HCEC 1CT (cell line): ENCODE data around the gene EFS.
"Not testable (repeated sequence)": the region's sequence is repeated elsewhere in the genome, so short reads cannot be mapped to it uniquely, and the experiment has no call there.

ENCODE experiments used
- DNase-seq: peaks from one replicate; pipeline ENCODE4 v3.0.0-alpha.2; 2017

EFS gene

GRCh38 chr14:23398348-23398747 lies 33.4 kb upstream of the EFS start:
- no peak for DNase-seq

DNA sequence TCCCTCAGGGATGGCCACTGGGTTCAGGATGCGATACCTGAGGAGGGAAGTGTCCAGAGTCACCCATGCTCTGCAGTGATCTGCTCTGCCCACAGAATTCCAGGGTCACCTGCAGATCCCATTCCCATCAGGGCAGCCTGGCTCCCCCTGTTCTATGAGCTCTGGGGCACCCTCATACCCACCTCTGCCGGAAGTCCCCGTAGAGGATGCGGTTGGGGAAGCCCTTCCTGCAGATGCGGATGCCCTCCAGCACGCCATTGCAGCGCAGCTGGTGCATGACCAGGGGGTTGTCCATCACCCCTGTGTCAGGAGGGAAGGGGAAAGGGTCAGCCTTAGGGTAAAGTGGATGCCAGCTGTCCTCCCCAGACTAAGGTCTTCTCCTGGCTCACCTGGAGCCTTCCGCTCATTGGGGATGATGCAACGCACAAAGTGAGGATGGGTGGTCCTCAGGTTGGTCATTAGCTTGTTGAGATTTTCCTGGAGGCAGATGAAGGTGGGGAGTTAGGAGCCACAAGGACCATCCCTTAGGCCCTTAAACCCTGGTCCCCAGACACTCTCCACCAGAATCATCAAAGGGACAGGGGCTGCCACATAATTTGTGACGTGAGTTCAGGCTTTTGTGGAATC lies 31.9 kb upstream of the EFS start:
- no peak for DNase-seq

DNA sequence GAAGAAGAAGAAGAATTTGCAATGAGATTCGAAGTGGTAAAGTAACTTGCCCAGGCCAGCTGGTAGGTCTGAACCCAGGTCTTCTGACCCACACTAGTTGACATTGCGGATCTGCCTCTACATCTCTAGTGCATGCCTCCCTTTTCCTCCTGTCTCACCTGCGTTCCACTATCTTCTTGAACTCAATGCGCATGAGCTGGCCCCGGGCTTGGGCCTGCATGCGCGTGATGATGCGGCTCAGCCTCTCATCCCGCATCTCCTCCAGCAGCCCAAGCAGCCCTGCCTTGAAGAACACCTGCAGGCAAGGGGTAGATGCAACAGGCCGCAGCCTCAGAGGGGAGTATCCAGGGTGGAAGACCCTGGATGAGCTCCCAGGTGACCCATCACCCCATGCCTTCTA lies 31.2 kb upstream of the EFS start:
- no peak for DNase-seq

DNA sequence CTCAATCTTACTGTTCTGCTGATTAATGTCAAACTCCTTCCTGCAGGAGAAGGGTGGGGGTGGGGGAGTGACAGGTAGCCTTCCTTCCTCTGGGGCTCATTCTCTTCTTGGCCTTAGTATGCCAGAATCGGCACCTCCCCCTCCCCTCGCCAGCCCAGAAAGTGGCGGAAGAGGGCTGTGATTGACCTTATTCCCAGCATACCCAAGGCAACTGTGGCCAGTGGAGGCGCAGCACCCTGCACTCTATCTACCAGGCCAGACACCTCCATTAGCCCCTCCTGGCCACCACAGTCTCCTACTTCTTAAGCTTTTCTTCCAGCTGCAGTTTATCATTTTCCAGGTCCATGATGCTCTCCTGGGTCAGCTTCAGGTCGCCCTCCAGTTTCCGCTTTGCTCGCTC lies 27.6 kb upstream of the EFS start:
- no peak for DNase-seq

- not testable (repeated sequence) for DNase-seq
Observed at GRCh38 chr14:23389871-23390270, 24.9 kb upstream of the EFS start.

DNA sequence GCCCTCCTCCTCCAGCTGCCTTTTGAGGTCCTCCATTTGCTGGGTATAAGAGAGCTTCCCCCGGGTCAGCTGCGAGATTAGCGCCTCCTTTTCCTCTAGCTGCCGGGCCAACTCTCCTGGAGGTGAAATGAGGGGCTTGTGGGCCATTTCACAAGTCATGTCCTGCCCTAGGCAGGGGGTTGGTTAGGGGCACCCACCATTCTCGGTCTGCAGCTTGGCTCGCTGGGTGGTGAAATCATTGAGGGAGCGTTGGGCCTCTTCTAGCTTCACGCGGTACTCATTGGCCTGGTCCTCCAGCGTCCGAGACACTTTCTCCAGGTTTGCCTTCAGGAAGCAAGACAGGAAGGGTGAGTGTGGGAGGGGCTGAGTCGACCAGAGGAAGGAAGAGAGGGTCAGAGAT lies 24.4 kb upstream of the EFS start:
- DNase-seq = no peak

GRCh38 chr14:23388996-23389395 lies 24.0 kb upstream of the EFS start:
- DNase-seq = no peak

DNA sequence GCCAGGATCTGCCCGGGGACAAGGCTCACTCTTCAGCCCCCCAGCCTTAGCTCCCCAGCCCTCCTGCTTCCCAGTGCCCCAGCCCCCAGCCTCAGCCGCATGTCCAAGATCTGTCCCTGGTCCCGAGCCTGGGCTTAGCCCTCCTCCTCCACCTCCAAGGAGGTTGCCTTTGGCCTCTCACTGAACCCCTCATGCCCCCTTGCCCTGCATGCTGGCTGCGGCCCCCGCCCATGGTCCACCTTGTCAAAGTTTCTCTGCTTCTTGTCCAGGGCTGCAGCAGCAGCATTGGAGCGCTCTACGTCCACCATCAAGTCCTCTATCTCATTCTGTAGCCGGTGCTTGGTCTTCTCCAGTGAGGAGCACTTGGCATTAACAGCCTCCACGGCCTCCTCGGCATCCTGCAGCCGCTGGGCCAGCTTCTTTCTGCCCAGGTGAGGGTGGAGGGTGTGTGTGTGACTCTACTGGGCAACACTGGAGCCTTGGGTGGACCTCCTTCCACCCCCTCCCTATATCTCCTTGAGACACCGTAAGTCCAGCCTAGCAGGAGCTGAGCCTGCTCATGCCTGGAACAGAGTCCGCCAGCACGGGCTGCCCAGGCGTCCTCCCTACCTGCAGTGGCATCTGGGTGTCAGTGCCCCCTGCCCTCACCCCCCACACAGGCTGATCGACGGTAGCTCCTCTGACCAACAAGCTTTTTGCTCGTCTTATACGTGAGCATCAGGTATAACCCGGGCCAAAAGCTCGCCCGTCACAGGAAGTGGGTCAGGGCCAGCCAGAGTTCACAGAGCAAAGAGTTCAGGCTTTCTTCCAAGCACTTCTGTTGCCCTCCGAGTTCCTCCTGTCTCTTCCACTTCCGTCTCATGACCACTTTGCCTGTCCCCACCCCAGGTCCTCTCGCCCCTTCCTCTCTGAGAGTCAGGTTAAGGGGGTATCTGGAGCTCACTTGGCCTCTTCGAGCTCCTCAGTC lies 23.2 kb upstream of the EFS start:
- no peak for DNase-seq

- DNase-seq = no peak
Observed at GRCh38 chr14:23386999-23387398, 22.0 kb upstream of the EFS start.

DNA sequence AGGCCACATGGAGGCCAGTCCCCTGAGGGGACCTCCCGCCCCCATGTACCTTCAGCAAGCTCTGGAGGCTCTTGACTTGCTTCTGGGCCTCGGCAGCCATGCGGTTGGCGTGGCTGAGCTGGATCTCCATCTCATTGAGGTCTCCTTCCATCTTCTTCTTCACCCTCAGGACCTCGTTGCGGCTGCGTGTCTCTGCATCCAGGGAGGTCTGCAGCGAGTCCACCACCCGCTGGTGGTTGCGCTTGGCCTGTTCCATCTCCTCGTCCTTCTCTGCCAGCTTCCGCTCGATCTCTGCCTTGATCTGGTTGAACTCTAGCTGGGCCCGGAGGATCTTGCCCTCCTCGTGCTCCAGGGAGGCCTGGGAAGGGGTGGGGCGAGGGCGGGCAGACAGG lies 21.3 kb upstream of the EFS start:
- DNase-seq = not testable (repeated sequence)

DNA sequence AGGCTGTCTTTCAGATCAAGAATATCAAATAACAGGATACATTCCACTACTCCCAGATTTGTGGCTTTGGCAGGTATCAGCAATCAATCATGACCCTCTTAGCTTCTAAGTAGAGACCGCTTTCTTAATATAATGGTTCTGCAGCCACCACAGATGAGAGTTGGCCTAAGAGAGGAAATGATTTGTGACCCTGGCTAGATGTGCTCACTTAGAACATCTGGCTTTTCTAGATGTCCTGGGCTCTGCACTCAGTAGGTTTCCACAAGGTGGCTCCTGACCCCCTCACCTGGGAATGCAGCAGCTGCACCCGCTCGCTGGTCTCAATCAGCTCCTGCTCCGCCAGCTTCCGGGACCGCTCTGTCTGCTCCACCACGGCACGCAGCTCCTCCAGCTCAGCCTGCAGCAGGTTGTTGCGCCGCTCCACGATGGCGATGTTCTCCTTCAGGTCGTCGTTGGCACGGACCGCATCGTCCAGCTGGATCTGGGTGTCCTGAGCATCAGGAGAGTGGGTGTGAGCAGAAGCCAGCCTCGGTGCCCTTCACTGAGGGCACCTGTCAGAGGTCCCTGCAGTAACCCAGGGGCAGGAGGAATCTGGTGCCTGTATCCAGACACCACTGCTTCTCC lies 20.8 kb upstream of the EFS start:
- DNase-seq = no peak

- DNase-seq = no peak
Observed at GRCh38 chr14:23385244-23385641, 20.3 kb upstream of the EFS start.

DNA sequence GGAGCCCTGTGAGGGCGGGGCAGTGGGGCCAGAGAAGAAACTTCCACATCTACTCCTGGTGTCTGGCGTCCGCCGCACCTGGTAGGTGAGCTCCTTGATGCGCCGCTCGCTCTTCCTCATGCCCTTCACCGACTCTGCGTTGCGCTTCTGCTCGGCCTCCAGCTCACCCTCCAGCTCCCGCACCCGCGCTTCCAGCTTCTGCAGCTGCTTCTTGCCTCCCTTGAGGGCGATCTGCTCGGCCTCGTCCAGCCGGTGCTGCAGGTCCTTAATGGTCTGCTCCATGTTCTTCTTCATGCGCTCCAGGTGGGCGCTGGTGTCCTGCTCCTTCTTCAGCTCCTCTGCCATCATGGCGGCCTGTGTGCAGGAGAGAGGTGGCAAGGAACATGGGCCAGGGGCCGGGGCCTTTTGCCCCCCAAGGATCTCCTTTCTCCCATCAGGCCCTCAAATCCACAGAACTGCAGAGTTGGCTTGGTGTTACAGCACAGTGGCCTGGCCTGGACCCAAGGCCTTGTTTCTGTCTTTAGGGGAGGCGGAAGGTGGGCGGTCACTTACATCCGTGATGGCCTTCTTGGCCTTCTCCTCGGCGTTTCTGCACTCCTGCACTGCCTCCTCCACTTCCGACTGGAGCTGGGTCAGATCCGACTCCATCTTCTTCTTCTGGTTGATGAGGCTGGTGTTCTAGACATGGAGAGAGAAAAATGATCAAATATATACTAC lies 19.6 kb upstream of the EFS start:
- no peak for DNase-seq

- DNase-seq = no peak
Observed at GRCh38 chr14:23382731-23383440, 17.9 kb upstream of the EFS start.

GRCh38 chr14:23382276-23382675 lies 17.3 kb upstream of the EFS start:
- DNase-seq = no peak

DNA sequence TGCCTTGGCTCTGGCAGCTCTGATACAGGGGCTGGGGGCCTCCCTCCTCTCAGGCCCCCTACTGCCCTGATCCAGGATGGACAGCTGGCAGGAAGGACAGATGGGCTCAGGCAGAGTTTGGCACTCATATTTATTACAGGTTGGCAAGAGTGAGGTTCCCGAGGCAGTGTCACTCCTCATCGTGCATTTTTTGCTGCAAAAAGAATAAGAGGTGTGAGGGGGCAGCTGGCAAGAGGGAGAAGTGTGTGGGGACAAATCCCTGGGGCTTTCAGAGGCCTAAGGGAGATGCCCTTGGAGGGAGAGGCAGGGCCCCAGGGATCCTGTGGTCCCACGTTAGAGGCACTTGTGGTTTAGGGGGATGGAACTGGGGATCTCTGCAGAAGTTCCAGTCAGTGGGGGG lies 16.9 kb upstream of the EFS start:
- peak; percentile 100 for DNase-seq

DNA sequence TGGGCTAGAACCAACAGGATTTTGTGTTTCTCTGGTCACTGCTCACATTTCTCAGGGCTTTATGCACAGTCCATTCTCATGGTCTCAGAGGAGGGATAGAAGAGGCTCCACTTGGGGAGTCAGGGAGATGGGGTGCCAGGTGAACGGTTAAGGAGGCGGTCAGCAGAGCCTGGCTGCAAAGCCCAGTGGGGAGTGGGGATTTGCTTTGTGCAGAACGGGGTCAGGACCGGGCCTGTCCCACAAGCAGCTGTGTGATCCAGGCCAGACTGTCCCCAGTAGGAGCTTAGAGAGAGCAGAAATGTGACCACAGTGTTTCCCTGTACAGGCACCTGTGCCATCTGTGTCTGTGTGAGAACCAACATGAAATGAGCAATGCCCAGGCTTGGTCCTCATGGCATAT lies 16.0 kb upstream of the EFS start:
- DNase-seq = no peak

DNA sequence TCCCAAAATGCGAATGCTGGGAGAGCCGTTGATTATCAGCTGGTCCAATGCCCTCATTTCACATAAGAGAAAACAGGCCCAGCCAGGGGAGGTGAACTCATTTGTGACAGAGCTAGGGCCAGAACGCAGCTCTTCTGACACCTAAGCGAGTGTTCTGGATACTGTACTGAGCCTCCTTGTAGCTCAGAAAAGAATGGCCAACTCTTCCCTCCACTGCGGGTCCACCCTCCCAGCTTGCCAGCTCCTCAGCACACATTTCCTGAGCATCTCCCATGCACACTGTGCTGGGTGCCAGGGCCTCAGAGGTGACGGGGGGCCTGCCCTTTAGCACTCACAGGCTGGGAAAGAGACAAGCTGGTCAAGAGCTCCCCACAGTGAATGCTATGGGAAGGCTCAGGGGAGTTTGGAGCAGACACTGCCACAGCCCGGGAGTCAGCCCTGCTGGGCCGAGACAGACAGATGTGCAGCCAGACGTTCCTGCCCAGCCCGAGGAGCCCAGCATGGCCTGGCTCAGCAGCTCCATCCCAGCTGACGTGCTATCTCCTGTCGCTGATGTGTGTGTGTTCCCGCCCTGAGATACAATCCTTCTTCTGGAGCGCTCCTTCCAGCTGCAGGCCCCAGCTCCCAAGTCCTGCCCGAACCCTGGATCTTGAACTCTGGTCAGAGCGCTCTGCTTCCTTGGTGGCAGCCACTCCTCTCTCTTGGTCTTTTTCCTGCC lies 15.4 kb upstream of the EFS start:
- no peak for DNase-seq

GRCh38 chr14:23379366-23380196 lies 14.6 kb upstream of the EFS start:
- peak; percentile 15 for DNase-seq

DNA sequence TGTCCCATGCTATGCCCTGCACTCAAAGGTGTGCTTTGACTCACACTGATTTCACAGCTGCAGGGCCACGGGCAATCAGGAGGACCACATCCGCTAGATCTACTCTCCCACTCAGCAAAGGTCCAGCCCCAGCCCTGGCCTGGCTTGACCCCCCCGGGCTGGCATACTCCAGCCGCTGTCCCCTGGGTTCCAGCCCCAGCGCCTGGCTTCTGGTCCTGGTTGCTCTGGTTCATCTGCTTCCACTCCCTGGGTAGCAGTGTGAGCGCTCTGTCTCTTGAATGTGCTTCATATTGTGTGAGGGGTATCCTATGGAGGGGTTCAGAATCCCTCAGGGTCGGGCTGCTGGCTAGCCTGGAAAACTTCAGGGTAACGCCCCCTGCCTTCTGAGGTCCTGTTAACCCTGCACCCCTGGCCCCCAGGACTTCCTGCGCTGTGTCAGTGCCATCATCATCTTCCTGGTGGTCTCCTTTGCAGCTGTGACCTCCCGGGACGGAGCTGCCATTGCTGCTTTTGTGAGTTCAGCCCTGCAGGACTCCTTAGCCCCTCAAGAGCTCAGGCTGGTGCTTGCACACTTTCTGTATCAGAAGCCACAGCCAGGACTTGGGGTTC lies 13.7 kb upstream of the EFS start:
- DNase-seq = no peak
